NOMO-1 treated with dmso at 0.1 percent for 144 hours (cell line): ENCODE results near the gene GPR68.
"Not testable (repeated sequence)": the region's sequence is repeated elsewhere in the genome, so short reads cannot be mapped to it uniquely, and the experiment has no call there.

Experiments used
- DNase-seq: peaks from one replicate; lab custom pipeline; 2025; ENCODE audit not compliant: unreplicated experiment; lab: John Stamatoyannopoulos, UW

GPR68 gene

GRCh38 chr14:91254461-91254860 is 10.0 kb upstream of the GPR68 start:
- no peak for DNase-seq

GRCh38 chr14:91253795-91254323 is 9.4 kb upstream of the GPR68 start:
- DNase-seq, result no peak

- DNase-seq, result no peak
Observed at GRCh38 chr14:91252871-91253794, 8.6 kb upstream of the GPR68 start.

GRCh38 chr14:91250912-91251311 is 6.4 kb upstream of the GPR68 start:
- DNase-seq, result no peak

GRCh38 chr14:91249841-91250616 is 5.5 kb upstream of the GPR68 start:
- DNase-seq, result peak; percentile 73

- no peak for DNase-seq
Observed at GRCh38 chr14:91246051-91246852, 1.7 kb upstream of the GPR68 start.

GRCh38 chr14:91245616-91246015 is 1.1 kb upstream of the GPR68 start:
- not testable (repeated sequence) for DNase-seq

- no peak for DNase-seq
Observed at GRCh38 chr14:91245029-91245428, 525 bp upstream of the GPR68 start.

- DNase-seq, result no peak
Observed at GRCh38 chr14:91243074-91243471, 1.4 kb downstream of the GPR68 start.

- no peak for DNase-seq
Observed at GRCh38 chr14:91242635-91243034, 1.9 kb downstream of the GPR68 start.

- DNase-seq, result peak; percentile 97
Observed at GRCh38 chr14:91241863-91242262, 2.6 kb downstream of the GPR68 start.

GRCh38 chr14:91238661-91239060 is 5.8 kb downstream of the GPR68 start:
- no peak for DNase-seq

- no peak for DNase-seq
Observed at GRCh38 chr14:91238085-91238484, 6.4 kb downstream of the GPR68 start.

- no peak for DNase-seq
Observed at GRCh38 chr14:91237219-91237618, 7.3 kb downstream of the GPR68 start.

- no peak for DNase-seq
Observed at GRCh38 chr14:91235841-91236240, 8.7 kb downstream of the GPR68 start.

- no peak for DNase-seq
Observed at GRCh38 chr14:91234791-91235114, 9.8 kb downstream of the GPR68 start.

- no peak for DNase-seq
Observed at GRCh38 chr14:91233936-91234790, 10.3 kb downstream of the GPR68 start.

- DNase-seq, result no peak
Observed at GRCh38 chr14:91232603-91233002, 11.9 kb downstream of the GPR68 start.

GRCh38 chr14:91232052-91232451 is 12.5 kb downstream of the GPR68 start:
- no peak for DNase-seq

- DNase-seq, result no peak
Observed at GRCh38 chr14:91231446-91231845, 13.1 kb downstream of the GPR68 start.
